ENCODE results near the gene TRPM8.
"Not testable (repeated sequence)": the region's sequence is repeated elsewhere in the genome, so short reads cannot be mapped to it uniquely, and the experiment has no call there.

- TF ChIP-seq THAP11 (CRISPR knock-in tag; IDR thresholded peaks at IDR 0.05); CTCF (CRISPR knock-in tag; IDR thresholded peaks at IDR 0.05); POLR2A (IDR thresholded peaks at IDR 0.05; ENCODE audit: insufficient read depth in 1 of 2, low read depth in 2 of 2, low read length in 2 of 2); SRSF9 (IDR thresholded peaks at IDR 0.05; ENCODE audit: borderline replicate concordance, insufficient read depth, low read depth, low read length, poor library complexity, severe bottlenecking); ZNF263 (CRISPR knock-in tag; IDR thresholded peaks at IDR 0.05); RELA (CRISPR knock-in tag; IDR thresholded peaks at IDR 0.05); ZBTB33 (CRISPR knock-in tag; IDR thresholded peaks at IDR 0.05); KDM2A (CRISPR knock-in tag; IDR thresholded peaks at IDR 0.05; ENCODE audit: borderline replicate concordance, low read depth); NR2F6 (IDR thresholded peaks at IDR 0.05); NR2F6 (CRISPR knock-in tag; IDR thresholded peaks at IDR 0.05); RFX5 (IDR thresholded peaks at IDR 0.05; ENCODE audit: low read depth, low read length); MEIS1 (CRISPR knock-in tag; IDR thresholded peaks at IDR 0.05; ENCODE audit: borderline replicate concordance); ATF2 (CRISPR knock-in tag; IDR thresholded peaks at IDR 0.05): not testable (repeated sequence)
Observed at GRCh38 chr2:233896253-233896652, 20.9 kb upstream of the TRPM8 start.
